GM12874 (cell line): Measurements from ENCODE around the gene ZNF611.

Experiments used
- TF ChIP-seq, protein P1 (sequence below): IDR thresholded peaks from 2 replicates; pipeline ENCODE4 v1.5.1; 2011; ENCODE audit warnings: low read depth, mild to moderate bottlenecking, control low read depth, low read length, moderate library complexity; ENCODE audit not compliant: insufficient read depth

Gene ZNF611

DNA sequence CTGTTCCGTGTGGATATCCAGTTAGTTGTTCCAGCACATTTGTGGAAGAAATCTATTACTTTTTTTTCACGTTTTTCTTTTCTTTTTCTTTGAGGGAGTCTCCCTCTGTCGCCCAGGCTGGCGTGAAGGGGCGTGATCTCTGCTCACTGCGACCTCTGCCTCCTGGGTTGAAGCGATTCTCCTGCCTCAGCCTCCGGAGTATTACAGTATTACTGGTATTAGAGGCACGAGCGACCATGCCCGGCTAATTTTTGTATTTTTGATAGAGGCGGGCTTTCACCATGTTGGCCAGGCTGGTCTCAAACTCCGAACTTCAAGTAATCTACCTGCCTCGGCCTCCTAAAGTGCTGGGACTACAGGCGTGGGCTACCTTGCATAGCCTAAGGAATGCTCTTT lies 43.6 kb downstream of the ZNF611 start:
- TF ChIP-seq, protein P1, sequence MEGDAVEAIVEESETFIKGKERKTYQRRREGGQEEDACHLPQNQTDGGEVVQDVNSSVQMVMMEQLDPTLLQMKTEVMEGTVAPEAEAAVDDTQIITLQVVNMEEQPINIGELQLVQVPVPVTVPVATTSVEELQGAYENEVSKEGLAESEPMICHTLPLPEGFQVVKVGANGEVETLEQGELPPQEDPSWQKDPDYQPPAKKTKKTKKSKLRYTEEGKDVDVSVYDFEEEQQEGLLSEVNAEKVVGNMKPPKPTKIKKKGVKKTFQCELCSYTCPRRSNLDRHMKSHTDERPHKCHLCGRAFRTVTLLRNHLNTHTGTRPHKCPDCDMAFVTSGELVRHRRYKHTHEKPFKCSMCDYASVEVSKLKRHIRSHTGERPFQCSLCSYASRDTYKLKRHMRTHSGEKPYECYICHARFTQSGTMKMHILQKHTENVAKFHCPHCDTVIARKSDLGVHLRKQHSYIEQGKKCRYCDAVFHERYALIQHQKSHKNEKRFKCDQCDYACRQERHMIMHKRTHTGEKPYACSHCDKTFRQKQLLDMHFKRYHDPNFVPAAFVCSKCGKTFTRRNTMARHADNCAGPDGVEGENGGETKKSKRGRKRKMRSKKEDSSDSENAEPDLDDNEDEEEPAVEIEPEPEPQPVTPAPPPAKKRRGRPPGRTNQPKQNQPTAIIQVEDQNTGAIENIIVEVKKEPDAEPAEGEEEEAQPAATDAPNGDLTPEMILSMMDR, result no peak

DNA sequence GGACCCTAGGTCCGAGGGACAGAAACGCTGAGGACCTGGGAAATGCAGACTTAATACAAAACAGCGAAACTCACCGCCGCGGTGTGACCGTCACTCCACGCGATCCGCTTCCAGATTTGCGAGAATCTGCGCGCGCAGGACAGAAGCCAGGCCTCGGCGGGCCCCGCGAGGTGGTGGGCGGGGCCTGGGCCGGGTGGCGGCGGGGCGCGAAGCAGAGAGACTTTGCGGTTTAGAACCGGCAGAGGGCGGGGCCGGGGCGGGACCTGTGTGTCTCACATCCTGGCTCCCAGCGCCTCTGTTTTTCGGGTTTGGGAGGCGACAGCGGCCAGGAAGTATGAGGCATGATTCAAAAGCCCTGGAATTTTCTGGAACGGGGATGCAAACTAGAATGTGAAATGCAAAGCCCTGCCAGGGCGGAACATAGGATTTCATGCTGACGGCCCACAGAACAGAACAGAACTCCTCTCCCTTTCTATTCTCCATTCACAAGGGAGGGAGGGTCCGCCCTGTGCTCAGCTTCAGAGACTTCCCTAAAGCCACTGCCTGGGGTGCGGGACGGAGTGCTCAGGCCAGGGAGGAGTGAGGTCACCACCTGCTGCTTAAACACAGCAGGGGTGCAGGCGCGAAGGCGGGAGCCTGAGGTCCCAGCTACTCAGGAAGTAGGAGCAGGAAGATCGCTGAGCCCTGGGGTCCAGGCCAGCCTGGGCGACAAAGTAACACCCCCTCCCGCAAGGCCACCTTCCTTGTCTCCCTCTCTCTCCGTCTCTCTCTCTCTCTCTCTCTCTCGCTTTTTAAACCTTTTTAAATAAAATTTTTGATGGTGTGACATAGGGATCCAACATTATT lies 44.3 kb downstream of the ZNF611 start:
- TF ChIP-seq, protein P1, result no peak

DNA sequence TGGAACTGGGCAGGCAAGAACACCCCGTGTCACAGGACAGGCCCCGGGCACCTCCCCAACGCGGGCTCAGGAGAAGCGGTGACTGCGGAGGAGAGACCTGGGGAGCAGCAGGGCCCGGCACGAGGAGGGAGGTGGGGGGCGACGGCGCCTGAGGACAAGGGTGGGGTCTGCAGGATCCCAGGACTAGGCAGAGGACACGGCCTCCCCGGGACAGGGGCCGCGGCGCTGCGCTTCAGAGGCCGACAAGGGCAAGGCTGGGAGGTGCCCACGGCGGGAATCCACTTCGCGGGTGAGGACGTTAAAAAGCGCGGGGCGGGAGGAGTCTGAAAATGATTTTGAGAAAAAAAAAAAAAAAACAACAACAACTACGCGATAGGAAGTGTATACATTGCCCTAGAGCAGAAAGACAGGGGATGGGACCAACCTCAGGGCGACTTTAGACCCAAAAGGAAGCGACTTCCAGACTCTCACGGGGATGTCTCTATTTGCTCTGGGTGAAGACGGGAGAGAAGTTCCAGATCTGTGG lies 44.9 kb downstream of the ZNF611 start:
- TF ChIP-seq, protein P1, result no peak

DNA sequence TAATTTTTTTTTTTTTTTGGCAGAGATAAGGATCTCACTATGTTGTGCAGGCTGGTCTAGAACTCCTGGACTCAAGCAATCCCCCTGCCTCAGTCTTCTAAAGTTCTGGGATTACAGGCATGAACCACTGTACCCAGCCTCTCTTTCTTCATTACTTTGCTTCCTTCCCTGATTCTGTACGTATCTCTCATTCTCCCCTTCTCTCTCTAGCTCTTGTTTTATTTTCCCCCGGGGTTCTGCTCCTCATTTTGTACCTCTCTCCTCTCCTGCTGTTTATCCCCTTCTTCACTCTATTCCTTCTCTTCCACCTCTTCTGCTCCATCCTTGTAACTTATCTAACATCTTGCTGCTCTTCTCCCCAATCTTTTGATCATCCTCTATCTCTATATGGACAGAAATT lies 46.5 kb downstream of the ZNF611 start:
- TF ChIP-seq, protein P1, result no peak

DNA sequence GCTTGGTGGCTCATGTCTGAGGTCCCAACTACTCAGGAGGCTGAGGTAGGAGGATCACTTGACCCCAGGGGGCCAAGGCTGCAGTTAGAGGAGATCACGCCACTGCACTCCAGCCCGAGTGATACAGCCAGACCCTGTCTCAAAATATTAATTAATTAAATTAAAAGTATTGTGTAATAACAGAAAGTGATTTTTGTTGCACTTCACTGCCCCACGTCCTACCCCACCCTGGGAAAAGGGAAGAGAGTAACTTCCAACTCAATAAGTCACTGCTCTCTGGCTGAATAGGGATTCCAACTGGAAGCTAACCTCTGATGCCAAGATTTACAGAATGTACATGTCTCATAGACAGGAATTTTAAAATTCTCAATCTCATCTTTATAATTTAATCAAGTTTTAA lies 47.2 kb downstream of the ZNF611 start:
- TF ChIP-seq, protein P1, result no peak

DNA sequence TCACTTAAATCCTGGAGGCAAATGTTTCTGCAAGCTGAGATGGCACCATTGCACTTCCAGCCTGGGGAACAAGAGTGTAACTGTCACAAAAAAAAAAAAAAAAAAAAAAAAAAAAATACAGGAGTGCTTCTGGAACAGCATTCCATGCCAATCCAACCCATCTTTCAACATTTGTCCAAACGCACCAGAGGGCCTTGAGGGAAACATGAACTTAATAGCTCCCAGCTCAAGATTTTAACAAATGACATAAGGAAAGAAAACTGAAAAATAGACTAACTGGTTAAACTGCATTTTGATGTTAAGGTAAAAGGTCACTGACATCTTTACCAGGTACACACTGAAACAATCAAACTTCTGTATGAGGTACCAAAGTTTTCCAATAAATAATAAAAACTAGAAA lies 49.0 kb downstream of the ZNF611 start:
- TF ChIP-seq, protein P1, result no peak

DNA sequence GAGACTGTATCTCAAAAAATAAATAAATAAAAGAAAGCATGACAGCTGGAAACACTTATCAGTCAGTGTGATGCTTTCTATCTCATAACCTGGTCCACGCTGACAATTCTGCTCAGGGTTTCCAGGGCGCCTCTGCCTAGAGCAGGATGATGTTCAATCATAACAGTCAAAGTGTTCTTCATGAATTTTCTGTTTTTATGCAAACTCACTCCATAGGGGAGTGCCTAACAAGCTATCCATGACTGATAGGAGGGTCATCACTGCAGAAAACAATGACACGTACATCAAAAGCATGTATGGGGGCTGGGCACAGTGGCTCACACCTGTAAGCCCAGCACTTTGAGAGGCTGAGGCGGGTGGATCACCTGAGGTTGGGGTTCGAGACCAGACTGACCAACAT lies 55.2 kb downstream of the ZNF611 start:
- TF ChIP-seq, protein P1, result no peak
